HL-60 (cell line): ENCODE results near the gene FAS.

ENCODE experiments used
- DNase-seq, 2 experiments: peaks; one replicate each; pipeline ENCODE4 v3.0.0-alpha.2; 2010 to 2020; ENCODE audit warnings: low read depth in 1 of 2, low spot score in 1 of 2
- H3K27ac ChIP-seq: fragments of 250-450 bp; sonication (Bioruptor Pico); replicated peaks from 2 replicates; pipeline ENCODE4 v1.5.1; 2020; ENCODE audit warnings: mild to moderate bottlenecking, moderate library complexity
- H3K27me3 ChIP-seq: fragments of 250-450 bp; sonication (Bioruptor Pico); 2 replicates; pipeline ENCODE4 v1.5.1; 2021; ENCODE audit warnings: mild to moderate bottlenecking, moderate library complexity; ENCODE audit not compliant: insufficient read depth, poor library complexity, severe bottlenecking
- H3K4me3 ChIP-seq: replicated peaks from 2 replicates; pipeline ENCODE4 v1.5.1; 2011; ENCODE audit warnings: mild to moderate bottlenecking, control low read depth, low read length; ENCODE audit not compliant: insufficient read depth
- GABPA ChIP-seq: IDR thresholded peaks from 2 replicates; pipeline ENCODE4 v1.6.1; 2012; ENCODE audit warnings: low read depth
- POLR2AphosphoS5 ChIP-seq: IDR thresholded peaks from 2 replicates; pipeline ENCODE4 v1.6.1; 2012; ENCODE audit warnings: low read depth
- SPI1 ChIP-seq: IDR thresholded peaks from 2 replicates; pipeline ENCODE4 v1.6.1; 2012; ENCODE audit warnings: low read depth, mild to moderate bottlenecking, borderline replicate concordance
- TF ChIP-seq, protein P1 (sequence below): IDR thresholded peaks from one replicate; pipeline ENCODE4 v1.5.1; 2011; ENCODE audit warnings: low read length, control low read depth, inconsistent platforms; ENCODE audit not compliant: insufficient read depth
- TF ChIP-seq, protein P2 (sequence below): IDR thresholded peaks from 2 replicates; pipeline ENCODE4 v1.6.1; 2012; ENCODE audit warnings: low read depth; ENCODE audit not compliant: insufficient replicate concordance

Gene FAS

GRCh38 chr10:88964360-88964759 lies 26.2 kb upstream of the FAS start:
- TF ChIP-seq POLR2AphosphoS5: no peak
- TF ChIP-seq SPI1: no peak
- TF ChIP-seq, protein P1, sequence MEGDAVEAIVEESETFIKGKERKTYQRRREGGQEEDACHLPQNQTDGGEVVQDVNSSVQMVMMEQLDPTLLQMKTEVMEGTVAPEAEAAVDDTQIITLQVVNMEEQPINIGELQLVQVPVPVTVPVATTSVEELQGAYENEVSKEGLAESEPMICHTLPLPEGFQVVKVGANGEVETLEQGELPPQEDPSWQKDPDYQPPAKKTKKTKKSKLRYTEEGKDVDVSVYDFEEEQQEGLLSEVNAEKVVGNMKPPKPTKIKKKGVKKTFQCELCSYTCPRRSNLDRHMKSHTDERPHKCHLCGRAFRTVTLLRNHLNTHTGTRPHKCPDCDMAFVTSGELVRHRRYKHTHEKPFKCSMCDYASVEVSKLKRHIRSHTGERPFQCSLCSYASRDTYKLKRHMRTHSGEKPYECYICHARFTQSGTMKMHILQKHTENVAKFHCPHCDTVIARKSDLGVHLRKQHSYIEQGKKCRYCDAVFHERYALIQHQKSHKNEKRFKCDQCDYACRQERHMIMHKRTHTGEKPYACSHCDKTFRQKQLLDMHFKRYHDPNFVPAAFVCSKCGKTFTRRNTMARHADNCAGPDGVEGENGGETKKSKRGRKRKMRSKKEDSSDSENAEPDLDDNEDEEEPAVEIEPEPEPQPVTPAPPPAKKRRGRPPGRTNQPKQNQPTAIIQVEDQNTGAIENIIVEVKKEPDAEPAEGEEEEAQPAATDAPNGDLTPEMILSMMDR: no peak
- TF ChIP-seq, protein P2, sequence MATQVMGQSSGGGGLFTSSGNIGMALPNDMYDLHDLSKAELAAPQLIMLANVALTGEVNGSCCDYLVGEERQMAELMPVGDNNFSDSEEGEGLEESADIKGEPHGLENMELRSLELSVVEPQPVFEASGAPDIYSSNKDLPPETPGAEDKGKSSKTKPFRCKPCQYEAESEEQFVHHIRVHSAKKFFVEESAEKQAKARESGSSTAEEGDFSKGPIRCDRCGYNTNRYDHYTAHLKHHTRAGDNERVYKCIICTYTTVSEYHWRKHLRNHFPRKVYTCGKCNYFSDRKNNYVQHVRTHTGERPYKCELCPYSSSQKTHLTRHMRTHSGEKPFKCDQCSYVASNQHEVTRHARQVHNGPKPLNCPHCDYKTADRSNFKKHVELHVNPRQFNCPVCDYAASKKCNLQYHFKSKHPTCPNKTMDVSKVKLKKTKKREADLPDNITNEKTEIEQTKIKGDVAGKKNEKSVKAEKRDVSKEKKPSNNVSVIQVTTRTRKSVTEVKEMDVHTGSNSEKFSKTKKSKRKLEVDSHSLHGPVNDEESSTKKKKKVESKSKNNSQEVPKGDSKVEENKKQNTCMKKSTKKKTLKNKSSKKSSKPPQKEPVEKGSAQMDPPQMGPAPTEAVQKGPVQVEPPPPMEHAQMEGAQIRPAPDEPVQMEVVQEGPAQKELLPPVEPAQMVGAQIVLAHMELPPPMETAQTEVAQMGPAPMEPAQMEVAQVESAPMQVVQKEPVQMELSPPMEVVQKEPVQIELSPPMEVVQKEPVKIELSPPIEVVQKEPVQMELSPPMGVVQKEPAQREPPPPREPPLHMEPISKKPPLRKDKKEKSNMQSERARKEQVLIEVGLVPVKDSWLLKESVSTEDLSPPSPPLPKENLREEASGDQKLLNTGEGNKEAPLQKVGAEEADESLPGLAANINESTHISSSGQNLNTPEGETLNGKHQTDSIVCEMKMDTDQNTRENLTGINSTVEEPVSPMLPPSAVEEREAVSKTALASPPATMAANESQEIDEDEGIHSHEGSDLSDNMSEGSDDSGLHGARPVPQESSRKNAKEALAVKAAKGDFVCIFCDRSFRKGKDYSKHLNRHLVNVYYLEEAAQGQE: no peak
- no peaks in the 10 kb centered on the region for H3K27me3 ChIP-seq
- no peak overlapping the region for H3K27ac ChIP-seq
- H3K4me3 ChIP-seq: no peak overlapping the region
- DNase-seq: no peak

DNA sequence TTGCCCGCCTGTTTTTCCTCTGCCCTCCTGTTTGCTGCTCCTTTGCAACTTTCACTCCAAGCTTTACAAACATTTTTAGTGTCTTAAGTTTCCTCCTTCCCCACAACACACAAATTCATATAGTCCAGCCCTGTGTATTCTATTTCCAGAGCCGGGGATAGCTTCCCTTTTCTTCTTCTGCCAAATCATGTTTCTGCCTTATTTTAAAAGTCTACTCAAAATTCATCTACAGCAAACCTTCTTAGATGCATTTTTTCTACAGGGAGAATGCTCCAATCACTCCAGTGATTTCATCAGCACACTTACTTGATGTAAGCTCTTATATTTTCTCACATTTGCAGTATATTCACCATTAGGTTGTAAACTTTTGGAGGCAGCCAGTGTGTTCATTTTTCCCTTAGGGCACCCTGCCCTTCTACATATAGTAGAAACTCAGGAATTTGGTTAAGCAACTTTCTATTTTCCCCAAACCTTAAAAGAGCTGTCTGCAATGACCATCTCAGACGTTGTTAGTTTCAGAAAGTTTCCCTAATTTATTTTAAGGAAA lies 25.7 kb upstream of the FAS start:
- Histone ChIP-seq H3K4me3 (no peak overlapping the region), H3K27ac (no peak overlapping the region), H3K27me3 (no peaks in the 10 kb centered on the region)
- no peak for DNase-seq
- TF ChIP-seq GABPA: no peak
- TF ChIP-seq, protein P1: no peak

- no peak for DNase-seq
- H3K27ac ChIP-seq: no peak overlapping the region
- TF ChIP-seq, protein P2: no peak
- TF ChIP-seq POLR2AphosphoS5: no peak
- no peak for TF ChIP-seq GABPA
- no peak for TF ChIP-seq SPI1
- TF ChIP-seq, protein P1: no peak
- no peak overlapping the region for H3K4me3 ChIP-seq
- no peaks in the 10 kb centered on the region for H3K27me3 ChIP-seq
Observed at GRCh38 chr10:88966797-88967196, 23.8 kb upstream of the FAS start.

- H3K27ac ChIP-seq: no peak overlapping the region
- H3K4me3 ChIP-seq: no peak overlapping the region
- DNase-seq: no peak
- TF ChIP-seq, protein P2: no peak
- no peak for TF ChIP-seq POLR2AphosphoS5
- no peaks in the 10 kb centered on the region for H3K27me3 ChIP-seq
Observed at GRCh38 chr10:88968391-88968790, 22.2 kb upstream of the FAS start.
